Naive thymus-derived CD4-positive, alpha-beta T cell (primary cell): ENCODE data around the gene G3BP1. TPM values are rescaled to one million over a fixed set of nuclear protein-coding genes. Genes with fewer than 3 reads are reported as not detected.
A peak's percentile ranks its signal among the peaks of the same experiment; 100 is the strongest.

ENCODE experiments used
- ATAC-seq: fragments of 150-1000 bp; cut with Tn5 transposase; 2 replicates; pipeline ENCODE4 v1.10.0; 2021; ENCODE audit warnings: mild to moderate bottlenecking, moderate library complexity
- CTCF ChIA-PET: fragments of 350-600 bp; sonication (Branson Sonifier 250); formaldehyde crosslinking; loops from one replicate; lab custom pipeline; 2021; ENCODE audit warnings: antibody characterized with exemption; lab: Charles Lee
- POLR2A ChIA-PET: fragments of 350-600 bp; sonication (Branson Sonifier 250); formaldehyde crosslinking; loops from one replicate; lab custom pipeline; 2021; ENCODE audit warnings: antibody characterized with exemption, inconsistent platforms; lab: Charles Lee
- DNase-seq, 9 donors: peaks; one replicate each; pipeline versions ENCODE4 v3.0.0 to v3.0.0-alpha.2; 2020 to 2022; ENCODE audit warnings: mixed read lengths in 1 of 9
- H3K27ac ChIP-seq: one replicate; pipeline ENCODE4 v1.7.0; 2013; ENCODE audit warnings: mild to moderate bottlenecking, low read depth, low read length, moderate library complexity
- H3K27me3 ChIP-seq, 2 donors: one replicate each; pipeline ENCODE4 v1.7.0; 2013; ENCODE audit warnings: low read length in 2 of 2, mild to moderate bottlenecking in 2 of 2, moderate library complexity in 2 of 2; ENCODE audit not compliant: control insufficient read depth in 2 of 2, insufficient read depth in 2 of 2
- H3K36me3 ChIP-seq, 3 experiments: 1 replicate in 2 of 3; 2 replicates in 1 of 3; pipeline ENCODE4 v1.7.0; 2013; ENCODE audit warnings: low read length in 3 of 3, mild to moderate bottlenecking in 3 of 3, moderate library complexity in 1 of 3; ENCODE audit not compliant: insufficient read depth in 3 of 3, control insufficient read depth in 2 of 3
- H3K4me1 ChIP-seq, 2 donors: one replicate each; pipeline ENCODE4 v1.7.0; 2013; ENCODE audit warnings: low read length in 2 of 2, mild to moderate bottlenecking in 2 of 2, moderate library complexity in 1 of 2; ENCODE audit not compliant: control insufficient read depth in 2 of 2, insufficient read depth in 2 of 2
- H3K4me3 ChIP-seq: 2 replicates; pipeline ENCODE4 v1.7.0; 2013; ENCODE audit warnings: mild to moderate bottlenecking, low read length
- H3K9me3 ChIP-seq, 3 experiments: 1 replicate in 2 of 3; 2 replicates in 1 of 3; pipeline ENCODE4 v1.7.0; 2013; ENCODE audit warnings: low read length in 3 of 3; ENCODE audit not compliant: control insufficient read depth in 2 of 3
- H3K27ac Mint-ChIP-seq, 9 donors: one replicate each; pipeline ENCODE4 v1.8.0; 2020 to 2022; ENCODE audit warnings: mixed read lengths in 9 of 9, mild to moderate bottlenecking in 8 of 9, moderate library complexity in 5 of 9, inconsistent platforms in 2 of 9
- H3K27me3 Mint-ChIP-seq, 5 donors: one replicate each; pipeline ENCODE4 v1.8.0; 2021 to 2022; ENCODE audit warnings: mixed read lengths in 5 of 5, mild to moderate bottlenecking in 1 of 5
- H3K36me3 Mint-ChIP-seq, 5 donors: one replicate each; pipeline ENCODE4 v1.8.0; 2020 to 2022; ENCODE audit warnings: mixed read lengths in 5 of 5, mild to moderate bottlenecking in 3 of 5, inconsistent platforms in 1 of 5
- H3K4me1 Mint-ChIP-seq, 7 donors: one replicate each; pipeline ENCODE4 v1.8.0; 2020 to 2022; ENCODE audit warnings: mixed read lengths in 7 of 7, mild to moderate bottlenecking in 3 of 7, inconsistent platforms in 1 of 7
- H3K4me3 Mint-ChIP-seq, 10 donors: one replicate each; pipeline ENCODE4 v1.8.0; 2020 to 2022; ENCODE audit warnings: mild to moderate bottlenecking in 10 of 10, mixed read lengths in 10 of 10, moderate library complexity in 6 of 10, inconsistent platforms in 2 of 10
- H3K9me3 Mint-ChIP-seq, 11 donors: one replicate each; pipeline ENCODE4 v1.8.0; 2020 to 2022; ENCODE audit warnings: mixed read lengths in 11 of 11, mild to moderate bottlenecking in 4 of 11, inconsistent platforms in 1 of 11, moderate library complexity in 1 of 11
- intact Hi-C, 2 donors: fragments of 100-400 bp; cut with micrococcal nuclease; formaldehyde crosslinking; loops; one replicate each; pipeline ENCODE4 v1.15.1; 2023
- polyA plus RNA-seq, 2 donors: library from polyadenylated mRNA; unstranded; fragments of 300-500 nt; fragmentation: Illumina TruSeq; gene quantifications; one replicate each; pipeline ENCODE4 v1.2.3, GENCODE V29; 2021
- total RNA-seq, 6 experiments: library from RNA in 5 of 6; stranded (reverse) in 5 of 6; gene quantifications; 1 replicate in 5 of 6; 2 replicates in 1 of 6; pipeline ENCODE4 v1.2.3 and lab custom pipeline; 2021 to 2026

G3BP1 gene
- total and polyA plus RNA-seq, 7 experiments from 2014 or later = 86.1 to 244 (median 158) TPM

GRCh38 chr5:151805414-151806223 lies 33.9 kb downstream of the G3BP1 start:
- CTCF ChIA-PET = interaction anchor here (0.6 kb wide), 1 partner anchor 1728 kb away, joined by 4 read pairs; no protein-coding TSS in a partner anchor

GRCh38 chr5:151808451-151809169 lies 36.9 kb downstream of the G3BP1 start:
- Mint-ChIP-seq H3K27ac (peak overlapping the region in 6 of 9 donors; percentile 3 to 71 (median 24)), H3K4me3 (no peak overlapping the region), H3K9me3 (peaks cover 0 to 5% (median 0%) of the 10 kb centered on the region in 11 donors), H3K36me3 (peaks cover 13 to 66% (median 60%) of the 10 kb centered on the region in 5 donors), H3K27me3 (no peaks in the 10 kb centered on the region), H3K4me1 (peaks cover 0 to 28% (median 18%) of the 10 kb centered on the region in 7 donors)
- peaks cover 4 to 51% (median 7%) of the 10 kb centered on the region in 3 experiments for H3K36me3 ChIP-seq
- no peak for ATAC-seq
- H3K4me1 ChIP-seq = no peaks in the 10 kb centered on the region
- H3K4me3 ChIP-seq = no peak overlapping the region
- POLR2A ChIA-PET = no interaction called here
- H3K27ac ChIP-seq = no peak overlapping the region
- no peaks in the 10 kb centered on the region for H3K9me3 ChIP-seq
- DNase-seq = no peak
- CTCF ChIA-PET = interaction anchor here (1.4 kb wide), 1 partner anchor 334 kb away, joined by 3 read pairs; no protein-coding TSS in a partner anchor
- intact Hi-C loops = no loop called here
- H3K27me3 ChIP-seq = no peaks in the 10 kb centered on the region

More at GRCh38 chr5:151805414-151806223, 33.9 kb downstream of the G3BP1 start:
- Mint-ChIP-seq H3K4me3 (no peak overlapping the region), H3K4me1 (peaks cover 0 to 28% (median 13%) of the 10 kb centered on the region in 7 donors), H3K9me3 (no peaks in the 10 kb centered on the region), H3K36me3 (peaks cover 8 to 61% (median 56%) of the 10 kb centered on the region in 5 donors), H3K27me3 (no peaks in the 10 kb centered on the region), H3K27ac (peak overlapping the region in 4 of 9 donors; percentile 25 to 57 (median 50))
- POLR2A ChIA-PET = no interaction called here
- Histone ChIP-seq H3K4me3 (no peak overlapping the region), H3K27ac (no peak overlapping the region), H3K4me1 (no peaks in the 10 kb centered on the region), H3K9me3 (no peaks in the 10 kb centered on the region), H3K27me3 (no peaks in the 10 kb centered on the region), H3K36me3 (peaks cover 13 to 62% (median 14%) of the 10 kb centered on the region in 3 experiments)
- ATAC-seq (no peak), DNase-seq (no peak)
- intact Hi-C loops = no loop called here

GRCh38 chr5:151810449-151810848 lies 38.7 kb downstream of the G3BP1 start:
- H3K4me1 ChIP-seq = no peaks in the 10 kb centered on the region
- DNase-seq (no peak), ATAC-seq (no peak)
- H3K4me3 ChIP-seq = no peak overlapping the region
- no peaks in the 10 kb centered on the region for H3K9me3 ChIP-seq
- intact Hi-C loops = no loop called here
- Mint-ChIP-seq H3K4me3 (no peak overlapping the region), H3K9me3 (peaks cover 0 to 5% (median 0%) of the 10 kb centered on the region in 11 donors), H3K36me3 (peaks cover 13 to 64% (median 55%) of the 10 kb centered on the region in 5 donors), H3K4me1 (peaks cover 0 to 28% (median 12%) of the 10 kb centered on the region in 7 donors), H3K27ac (peak overlapping the region in 3 of 9 donors; percentile 17 to 49 (median 42)), H3K27me3 (no peaks in the 10 kb centered on the region)
- ChIA-PET CTCF (interaction anchor here (1.4 kb wide), 1 partner anchor 333 kb away, joined by 3 read pairs; no protein-coding TSS in a partner anchor), POLR2A (interaction anchor here (1.1 kb wide), 1 partner anchor 12 kb away, joined by 3 read pairs; no protein-coding TSS in a partner anchor)
- H3K36me3 ChIP-seq = peaks cover 0 to 40% (median 7%) of the 10 kb centered on the region in 3 experiments
- H3K27me3 ChIP-seq = no peaks in the 10 kb centered on the region
- no peak overlapping the region for H3K27ac ChIP-seq

GRCh38 chr5:151810897-151811296 lies 39.1 kb downstream of the G3BP1 start:
- peaks cover 13 to 62% (median 51%) of the 10 kb centered on the region in 5 donors for H3K36me3 Mint-ChIP-seq
- ChIA-PET POLR2A (no interaction called here), CTCF (no interaction called here)
- H3K4me1 Mint-ChIP-seq = peaks cover 0 to 26% (median 10%) of the 10 kb centered on the region in 7 donors
- no peaks in the 10 kb centered on the region for H3K9me3 ChIP-seq
- H3K27ac ChIP-seq = no peak overlapping the region
- peak overlapping the region in 4 of 9 donors; percentile 0 to 36 (median 24) for H3K27ac Mint-ChIP-seq
- intact Hi-C loops = no loop called here
- ATAC-seq (no peak), DNase-seq (no peak)
- H3K9me3 Mint-ChIP-seq = peaks cover 0 to 5% (median 0%) of the 10 kb centered on the region in 11 donors
- H3K27me3 ChIP-seq = no peaks in the 10 kb centered on the region
- no peak overlapping the region for H3K4me3 Mint-ChIP-seq
- peaks cover 0 to 35% (median 7%) of the 10 kb centered on the region in 3 experiments for H3K36me3 ChIP-seq
- H3K27me3 Mint-ChIP-seq = no peaks in the 10 kb centered on the region
- no peak overlapping the region for H3K4me3 ChIP-seq
- no peaks in the 10 kb centered on the region for H3K4me1 ChIP-seq

GRCh38 chr5:151811593-151812321 lies 40.0 kb downstream of the G3BP1 start:
- POLR2A ChIA-PET = interaction anchor here (0.7 to 0.9 kb wide), 2 partner anchors 28 to 41 kb away, joined by 3 read pairs; no protein-coding TSS in a partner anchor
- no peak overlapping the region for H3K27ac Mint-ChIP-seq
- no peaks in the 10 kb centered on the region for H3K27me3 ChIP-seq

More at GRCh38 chr5:151811593-151812321, 40.0 kb downstream of the G3BP1 start:
- Mint-ChIP-seq H3K4me3 (no peak overlapping the region), H3K36me3 (peaks cover 13 to 55% (median 42%) of the 10 kb centered on the region in 5 donors), H3K9me3 (peaks cover 0 to 5% (median 0%) of the 10 kb centered on the region in 11 donors), H3K4me1 (peaks cover 0 to 17% (median 5%) of the 10 kb centered on the region in 7 donors), H3K27me3 (no peaks in the 10 kb centered on the region)
- Histone ChIP-seq H3K4me1 (no peaks in the 10 kb centered on the region), H3K4me3 (no peak overlapping the region), H3K36me3 (peaks cover 0 to 29% (median 7%) of the 10 kb centered on the region in 3 experiments), H3K9me3 (no peaks in the 10 kb centered on the region), H3K27ac (no peak overlapping the region)
- ATAC-seq (no peak), DNase-seq (no peak)
- CTCF ChIA-PET = interaction anchor here (0.6 kb wide), 1 partner anchor 13 kb away, joined by 3 read pairs; no protein-coding TSS in a partner anchor
- intact Hi-C loops = no loop called here
